Omental fat pad (tissue), 4 donors: Measurements from ENCODE around the gene DIS3. TPM values are rescaled to one million over a fixed set of nuclear protein-coding genes. Genes with fewer than 3 reads are reported as not detected.
"Not testable (repeated sequence)": the region's sequence is repeated elsewhere in the genome, so short reads cannot be mapped to it uniquely, and the experiment has no call there.

Experiments
- ATAC-seq: fragments of 150-250 bp; one replicate; pipeline ENCODE4 v1.9.1; 2016; ENCODE audit warnings: mild to moderate bottlenecking, moderate library complexity; ENCODE audit not compliant: low FRiP score
- DNase-seq: peaks from one replicate; pipeline ENCODE4 v3.0.0-alpha.2; 2019; ENCODE audit warnings: low spot score
- total RNA-seq, 4 donors: library from RNA; depleted of rRNA; stranded (reverse); fragments of >200 nt; gene quantifications; one replicate each; pipeline ENCODE4 v1.1.0, GENCODE V29; 2016
- TF ChIP-seq, protein P1 (sequence below), 3 donors: fragments of 450-650 bp; IDR thresholded peaks; one replicate each; pipeline ENCODE4 v1.5.1; 2016 to 2017; ENCODE audit warnings: antibody characterized with exemption in 3 of 3, mild to moderate bottlenecking in 3 of 3, moderate library complexity in 2 of 3

Gene DIS3
- total RNA-seq, 4 donors from 2014 or later, result 22.9 to 42.0 (median 24.8) TPM

DNA sequence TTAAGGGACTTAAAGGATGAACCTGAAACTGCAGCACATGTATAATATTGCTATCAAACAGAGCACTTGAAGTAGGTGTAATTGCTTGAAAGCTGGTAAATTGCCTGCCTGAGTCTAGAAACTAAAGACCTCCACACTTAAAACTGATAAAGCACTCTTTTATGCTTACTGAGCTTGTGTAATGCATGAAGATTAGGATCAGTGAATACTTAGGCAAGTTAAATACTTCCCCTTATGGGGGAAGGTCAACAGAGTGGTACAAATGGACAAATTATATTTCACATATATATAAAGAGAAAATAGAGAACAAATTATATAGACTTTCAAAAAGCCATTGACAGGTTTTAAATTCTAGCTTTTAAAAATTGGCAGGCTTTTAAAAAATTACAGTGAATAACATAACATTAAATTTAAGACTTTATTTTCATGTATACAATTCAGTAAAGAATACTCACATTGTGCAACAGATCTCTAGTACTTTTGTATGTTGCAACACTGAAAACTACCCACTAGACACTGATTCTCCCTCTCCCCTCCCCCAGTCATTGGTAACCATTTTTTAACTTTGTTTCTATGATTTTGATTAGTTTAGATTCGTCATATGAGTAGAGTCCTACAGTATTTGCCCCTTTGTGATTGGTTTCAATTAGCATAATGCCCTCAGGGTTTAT is 24.1 kb upstream of the DIS3 start:
- no peak for DNase-seq
- ATAC-seq, result no peak
- TF ChIP-seq, protein P1, sequence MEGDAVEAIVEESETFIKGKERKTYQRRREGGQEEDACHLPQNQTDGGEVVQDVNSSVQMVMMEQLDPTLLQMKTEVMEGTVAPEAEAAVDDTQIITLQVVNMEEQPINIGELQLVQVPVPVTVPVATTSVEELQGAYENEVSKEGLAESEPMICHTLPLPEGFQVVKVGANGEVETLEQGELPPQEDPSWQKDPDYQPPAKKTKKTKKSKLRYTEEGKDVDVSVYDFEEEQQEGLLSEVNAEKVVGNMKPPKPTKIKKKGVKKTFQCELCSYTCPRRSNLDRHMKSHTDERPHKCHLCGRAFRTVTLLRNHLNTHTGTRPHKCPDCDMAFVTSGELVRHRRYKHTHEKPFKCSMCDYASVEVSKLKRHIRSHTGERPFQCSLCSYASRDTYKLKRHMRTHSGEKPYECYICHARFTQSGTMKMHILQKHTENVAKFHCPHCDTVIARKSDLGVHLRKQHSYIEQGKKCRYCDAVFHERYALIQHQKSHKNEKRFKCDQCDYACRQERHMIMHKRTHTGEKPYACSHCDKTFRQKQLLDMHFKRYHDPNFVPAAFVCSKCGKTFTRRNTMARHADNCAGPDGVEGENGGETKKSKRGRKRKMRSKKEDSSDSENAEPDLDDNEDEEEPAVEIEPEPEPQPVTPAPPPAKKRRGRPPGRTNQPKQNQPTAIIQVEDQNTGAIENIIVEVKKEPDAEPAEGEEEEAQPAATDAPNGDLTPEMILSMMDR (IDR thresholded peaks at IDR 0.05), result no peak

DNA sequence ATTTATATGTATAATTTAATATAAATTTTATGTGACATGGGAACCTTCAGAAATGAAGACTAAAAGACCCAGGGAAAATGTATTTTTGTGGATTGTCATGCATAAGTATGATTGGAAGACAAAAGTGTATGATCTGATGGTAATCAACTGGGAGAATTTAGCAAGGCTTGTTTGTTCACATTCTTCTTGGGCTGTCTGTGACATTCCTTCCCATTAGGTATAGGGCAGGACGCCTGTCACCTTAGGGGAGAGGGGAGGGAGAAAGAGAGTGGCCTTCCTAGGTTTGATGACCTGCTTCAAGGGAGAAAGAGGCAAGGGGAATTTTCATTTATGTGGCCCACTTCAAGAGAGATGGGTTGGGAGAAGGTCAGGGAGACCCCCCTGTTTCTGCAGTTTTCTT is 22.6 kb upstream of the DIS3 start:
- TF ChIP-seq, protein P1 (IDR thresholded peaks at IDR 0.05), result no peak
- no peak for DNase-seq
- ATAC-seq, result no peak

DNA sequence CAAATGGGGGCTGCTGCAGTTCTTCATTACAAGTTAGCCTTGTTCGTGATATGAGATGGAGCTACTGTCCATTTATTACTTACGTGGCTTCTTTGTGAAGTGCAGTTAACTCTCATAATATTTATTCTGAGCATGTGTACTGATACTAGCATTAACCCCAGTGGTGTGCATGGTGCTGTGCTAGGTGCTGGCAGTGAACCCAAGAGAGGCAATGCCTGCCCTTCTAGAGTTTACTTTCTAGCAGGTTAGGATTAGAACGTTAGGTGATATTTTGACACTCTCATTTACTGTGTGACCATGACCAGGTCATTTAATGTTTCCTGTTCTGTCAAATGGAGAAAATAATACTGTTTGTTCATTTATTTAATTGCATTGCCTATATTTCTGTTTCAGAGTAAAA is 17.1 kb upstream of the DIS3 start:
- DNase-seq, result no peak
- ATAC-seq, result no peak
- TF ChIP-seq, protein P1 (IDR thresholded peaks at IDR 0.05), result no peak

DNA sequence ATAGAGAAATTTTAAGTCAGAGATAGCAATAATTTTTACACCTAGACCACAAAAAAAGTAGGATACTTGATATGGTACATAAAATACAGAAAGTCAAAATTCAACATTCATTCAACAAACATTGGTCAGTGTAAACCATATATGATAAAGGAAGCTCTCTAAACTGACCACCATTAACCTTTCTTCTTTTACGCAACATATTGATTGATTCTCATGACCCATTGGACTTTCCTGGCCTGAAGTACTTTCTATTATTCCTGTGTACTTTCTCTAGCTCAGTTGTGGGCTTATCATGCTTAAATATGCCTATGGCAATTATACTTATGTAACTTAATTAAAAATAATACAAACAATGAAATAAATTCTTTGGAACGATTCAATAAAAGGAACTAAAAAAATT is 10.9 kb upstream of the DIS3 start:
- ATAC-seq, result no peak
- DNase-seq, result no peak
- TF ChIP-seq, protein P1 (IDR thresholded peaks at IDR 0.05), result no peak

DNA sequence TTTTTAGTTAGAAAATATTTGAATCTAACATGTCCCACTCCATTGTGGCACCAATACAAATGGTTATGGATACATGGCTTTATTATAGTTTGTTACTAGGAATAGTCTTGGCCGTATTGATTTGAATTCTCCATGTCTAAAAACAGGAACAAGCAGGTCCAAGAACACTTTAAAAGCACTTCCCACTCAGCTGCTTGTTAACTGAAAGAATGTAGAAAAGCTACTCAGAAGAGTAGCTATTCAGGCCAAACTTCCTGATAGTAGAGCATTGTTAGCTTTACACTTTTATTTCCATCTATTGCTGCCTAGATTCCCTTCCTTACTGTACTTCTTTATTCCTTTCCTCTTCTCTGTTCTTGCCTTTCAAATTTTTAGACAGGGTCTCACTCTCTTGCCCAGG is 7.1 kb upstream of the DIS3 start:
- ATAC-seq, result no peak
- TF ChIP-seq, protein P1 (IDR thresholded peaks at IDR 0.05), result no peak
- DNase-seq, result no peak

DNA sequence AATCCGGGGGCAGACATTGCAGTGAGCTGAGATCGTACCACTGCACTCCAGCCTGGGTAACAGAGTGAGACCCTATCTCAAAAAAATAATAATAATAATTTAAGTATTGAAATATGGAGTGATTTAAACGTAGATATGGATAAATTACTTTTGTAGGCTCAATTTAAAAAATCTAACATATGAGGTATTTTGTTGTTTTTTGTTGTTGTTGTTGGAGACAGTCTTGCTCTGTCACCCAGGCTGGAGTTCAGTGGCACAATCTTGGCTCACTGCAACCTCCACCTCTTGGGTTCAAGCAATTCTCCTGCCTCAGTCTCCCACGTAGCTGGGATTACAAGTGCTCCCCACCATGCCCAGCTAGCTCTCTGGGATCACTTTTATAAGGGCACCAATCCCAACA is 3.0 kb upstream of the DIS3 start:
- DNase-seq, ATAC-seq: not testable (repeated sequence)

DNA sequence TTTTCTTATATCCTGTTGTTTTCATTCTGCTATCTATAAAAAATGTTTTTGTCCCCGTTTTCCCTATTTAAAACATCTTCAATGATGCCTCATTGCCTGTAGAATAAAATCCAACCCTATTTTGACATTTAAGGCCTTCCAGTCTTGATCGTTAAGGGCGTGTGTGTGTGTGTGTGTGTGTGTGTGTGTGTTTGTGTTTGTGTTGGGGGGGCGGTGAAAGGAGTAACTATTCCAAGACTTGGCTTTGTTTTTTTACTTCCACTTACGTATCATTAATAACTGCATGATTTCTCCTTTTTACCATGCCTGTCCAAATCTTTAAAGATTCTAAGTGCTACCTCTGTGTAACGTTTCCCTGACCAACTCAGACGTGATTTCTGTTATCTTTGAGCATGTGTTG is 1.0 kb upstream of the DIS3 start:
- ATAC-seq, result no peak
- TF ChIP-seq, protein P1 (IDR thresholded peaks at IDR 0.05), result no peak
- DNase-seq, result no peak
